ENCODE measurements around the gene SOAT1. TPM values are rescaled to one million over a fixed set of nuclear protein-coding genes. Genes with fewer than 3 reads are reported as not detected.

Gene SOAT1
- total RNA-seq, 2 experiments from 2014 or later = 35.7 to 37.2 TPM

GRCh38 chr1:179311149-179311700 is 17.6 kb downstream of the SOAT1 start:
- ATAC-seq (ENCODE audit: poor library complexity) = no peak
- Mint-ChIP-seq H3K27ac (no peak overlapping the region), H3K4me3 (no peak overlapping the region), H3K36me3 (ENCODE audit: low read depth) (peaks cover 80% of the 10 kb centered on the region), H3K27me3 (no peaks in the 10 kb centered on the region), H3K4me1 (ENCODE audit: low read depth) (peaks cover 24% of the 10 kb centered on the region), H3K9me3 (no peaks in the 10 kb centered on the region)
- intact Hi-C loops (cut with DNase I, micrococcal nuclease) = no loop called here
- Histone ChIP-seq H3K36me3 (ENCODE audit: insufficient read depth, low read length) (peaks cover 47% of the 10 kb centered on the region), H3K27ac (ENCODE audit: low read depth in 1 of 2, low read length in 2 of 2) (no peak overlapping the region), H3K9me3 (ENCODE audit: control insufficient read depth in 1 of 2, insufficient read depth in 1 of 2, low read length in 2 of 2) (no peaks in the 10 kb centered on the region), H3K27me3 (ENCODE audit: control insufficient read depth in 1 of 2, insufficient read depth in 2 of 2, low read length in 2 of 2) (no peaks in the 10 kb centered on the region), H3K4me1 (ENCODE audit: insufficient read depth, low read length) (no peaks in the 10 kb centered on the region), H3K4me3 (ENCODE audit: low read length) (no peak overlapping the region)
- ChIA-PET CTCF (interaction anchor here (0.6 kb wide), 1 partner anchor 11 kb away, joined by 3 read pairs; no protein-coding TSS in a partner anchor), POLR2A (no interaction called here)
- no peak for TF ChIP-seq CTCF (IDR thresholded peaks at IDR 0.05)
- DNase-seq = no peak

DNA sequence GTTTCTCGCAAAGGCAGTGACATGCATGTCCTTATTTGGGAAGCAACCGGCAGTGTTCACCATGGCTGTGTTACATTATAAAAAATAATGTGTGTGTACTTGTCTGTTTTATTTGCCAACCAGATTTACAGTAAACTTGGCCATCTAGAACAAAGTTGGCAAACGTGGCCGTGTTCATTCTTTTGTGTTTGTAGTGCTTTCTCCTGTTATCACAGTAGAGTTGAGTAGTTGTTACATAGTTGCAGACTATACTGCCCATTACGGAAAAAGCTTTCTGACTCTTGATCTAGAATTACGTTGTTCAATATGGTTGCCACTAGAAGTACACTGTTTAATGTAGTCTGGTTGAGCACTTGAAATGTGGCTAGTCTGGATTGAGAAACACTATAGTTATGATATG is 19.4 kb downstream of the SOAT1 start:
- DNase-seq (no peak), ATAC-seq (ENCODE audit: poor library complexity) (no peak)
- H3K36me3 Mint-ChIP-seq (ENCODE audit: low read depth) = peaks cover 80% of the 10 kb centered on the region
- intact Hi-C loops (cut with DNase I, micrococcal nuclease) = no loop called here
- Histone ChIP-seq H3K9me3 (ENCODE audit: control insufficient read depth in 1 of 2, insufficient read depth in 1 of 2, low read length in 2 of 2) (no peaks in the 10 kb centered on the region), H3K27me3 (ENCODE audit: control insufficient read depth in 1 of 2, insufficient read depth in 2 of 2, low read length in 2 of 2) (no peaks in the 10 kb centered on the region), H3K27ac (ENCODE audit: low read depth in 1 of 2, low read length in 2 of 2) (no peak overlapping the region), H3K4me1 (ENCODE audit: insufficient read depth, low read length) (peaks cover 2% of the 10 kb centered on the region), H3K36me3 (ENCODE audit: insufficient read depth, low read length) (peaks cover 32% of the 10 kb centered on the region), H3K4me3 (ENCODE audit: low read length) (no peak overlapping the region)
- no peaks in the 10 kb centered on the region for H3K9me3 Mint-ChIP-seq
- POLR2A ChIA-PET = no interaction called here
- H3K4me1 Mint-ChIP-seq (ENCODE audit: low read depth) = peaks cover 28% of the 10 kb centered on the region
- TF ChIP-seq CTCF (IDR thresholded peaks at IDR 0.05) = no peak
- CTCF ChIA-PET = interaction anchor here (0.6 kb wide), 1 partner anchor 34 kb away, joined by 3 read pairs; no protein-coding TSS in a partner anchor
- no peak overlapping the region for H3K4me3 Mint-ChIP-seq
- H3K27me3 Mint-ChIP-seq = no peaks in the 10 kb centered on the region
- H3K27ac Mint-ChIP-seq = peak overlapping the region; percentile 51

DNA sequence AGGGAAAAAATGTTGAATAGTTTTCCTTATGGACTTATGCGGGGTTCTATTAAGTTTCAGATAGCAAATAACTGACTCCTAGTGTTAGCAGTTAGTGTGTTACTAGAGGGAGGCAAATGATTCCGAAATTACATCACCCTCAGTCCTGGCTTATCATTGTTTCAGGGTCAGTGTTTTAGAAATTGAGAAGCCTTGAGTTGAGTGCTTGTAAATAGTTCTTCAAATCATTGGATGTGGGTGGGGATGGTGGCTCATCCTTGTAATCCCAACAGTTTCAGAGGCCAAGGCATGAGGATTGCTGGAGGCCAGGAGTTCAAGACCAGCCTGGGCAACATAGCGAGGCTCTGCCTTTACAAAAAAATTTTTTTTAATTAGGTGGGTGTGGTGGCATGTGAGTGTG is 21.3 kb downstream of the SOAT1 start:
- Histone ChIP-seq H3K27me3 (ENCODE audit: control insufficient read depth in 1 of 2, insufficient read depth in 2 of 2, low read length in 2 of 2) (no peaks in the 10 kb centered on the region), H3K4me3 (ENCODE audit: low read length) (no peak overlapping the region), H3K9me3 (ENCODE audit: control insufficient read depth in 1 of 2, insufficient read depth in 1 of 2, low read length in 2 of 2) (no peaks in the 10 kb centered on the region), H3K36me3 (ENCODE audit: insufficient read depth, low read length) (peaks cover 26% of the 10 kb centered on the region), H3K4me1 (ENCODE audit: insufficient read depth, low read length) (peaks cover 2% of the 10 kb centered on the region), H3K27ac (ENCODE audit: low read depth in 1 of 2, low read length in 2 of 2) (no peak overlapping the region)
- DNase-seq (no peak), ATAC-seq (ENCODE audit: poor library complexity) (no peak)
- H3K27me3 Mint-ChIP-seq = no peaks in the 10 kb centered on the region
- POLR2A ChIA-PET = interaction anchor here (1.0 kb wide), 1 partner anchor 20 kb away, joined by 3 read pairs; no protein-coding TSS in a partner anchor
- peaks cover 81% of the 10 kb centered on the region for H3K36me3 Mint-ChIP-seq (ENCODE audit: low read depth)
- TF ChIP-seq CTCF (IDR thresholded peaks at IDR 0.05) = no peak
- H3K4me3 Mint-ChIP-seq = no peak overlapping the region
- H3K27ac Mint-ChIP-seq = peak overlapping the region; percentile 33
- CTCF ChIA-PET = no interaction called here
- H3K4me1 Mint-ChIP-seq (ENCODE audit: low read depth) = peaks cover 40% of the 10 kb centered on the region
- intact Hi-C loops (cut with DNase I, micrococcal nuclease) = no loop called here
- H3K9me3 Mint-ChIP-seq = no peaks in the 10 kb centered on the region

Data from CD4-positive, alpha-beta T cell (primary cell).